ENCODE measurements around the gene ACADVL.

- TF ChIP-seq CTCF (IDR thresholded peaks at IDR 0.05) (no peak), ZFX (IDR thresholded peaks at IDR 0.05; ENCODE audit: borderline replicate concordance) (no peak)
Measured at GRCh38 chr17:7221278-7222092, 1.7 kb downstream of the ACADVL start.
